GM10248 (cell line): ENCODE measurements around the gene ABHD13.

Experiments
- CTCF ChIA-PET: fragments of 300-600 bp; sonication (Branson Sonifier 250); formaldehyde crosslinking; extraction: SDS; loops from one replicate; lab custom pipeline; 2021; ENCODE audit warnings: antibody characterized with exemption; lab: Yijun Ruan, JAX
- POLR2A ChIA-PET: fragments of 350-650 bp; sonication (Branson Sonifier 250); formaldehyde crosslinking; extraction: SDS; loops from one replicate; lab custom pipeline; 2020; ENCODE audit warnings: antibody characterized with exemption; lab: Yijun Ruan, JAX
- DNase-seq: peaks from one replicate; pipeline ENCODE4 v3.0.0; 2012; ENCODE audit errors: extremely low spot score
- CTCF ChIP-seq: IDR thresholded peaks from 2 replicates; pipeline ENCODE4 v1.5.1; 2012; ENCODE audit warnings: mild to moderate bottlenecking, low read depth; ENCODE audit errors: extremely low read depth, missing control alignments, control extremely low read depth

The ABHD13 gene

GRCh38 chr13:108188260-108188659 lies 29.9 kb upstream of the ABHD13 start:
- ChIA-PET POLR2A (no interaction called here), CTCF (interaction anchor here (1.0 kb wide), 1 partner anchor 29 kb away, joined by 3 read pairs; no protein-coding TSS in a partner anchor)
- TF ChIP-seq CTCF = no peak
- no peak for DNase-seq

DNA sequence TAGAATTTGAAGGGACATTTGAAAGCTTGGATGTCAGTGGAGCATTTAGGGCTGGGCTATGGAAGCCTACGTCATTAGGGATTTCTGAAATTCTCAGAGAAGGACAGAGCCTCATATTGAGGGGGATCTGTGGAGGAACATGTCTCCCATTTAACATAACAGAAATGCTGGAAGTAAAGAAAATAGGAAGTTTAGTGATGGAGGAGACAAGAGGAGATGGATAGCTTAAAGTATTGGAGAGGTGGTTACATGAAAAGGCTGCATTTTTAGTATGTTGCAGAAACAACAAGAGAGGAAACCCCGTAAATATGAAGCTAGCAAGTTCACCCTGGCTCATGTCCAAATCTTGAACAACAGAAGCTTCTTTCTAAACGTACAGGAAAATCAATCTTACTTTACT lies 27.3 kb upstream of the ABHD13 start:
- POLR2A ChIA-PET = no interaction called here
- CTCF ChIA-PET = interaction anchor here (1.1 kb wide), 1 partner anchor 35 kb away, joined by 3 read pairs; no protein-coding TSS in a partner anchor
- TF ChIP-seq CTCF = no peak
- DNase-seq = no peak

DNA sequence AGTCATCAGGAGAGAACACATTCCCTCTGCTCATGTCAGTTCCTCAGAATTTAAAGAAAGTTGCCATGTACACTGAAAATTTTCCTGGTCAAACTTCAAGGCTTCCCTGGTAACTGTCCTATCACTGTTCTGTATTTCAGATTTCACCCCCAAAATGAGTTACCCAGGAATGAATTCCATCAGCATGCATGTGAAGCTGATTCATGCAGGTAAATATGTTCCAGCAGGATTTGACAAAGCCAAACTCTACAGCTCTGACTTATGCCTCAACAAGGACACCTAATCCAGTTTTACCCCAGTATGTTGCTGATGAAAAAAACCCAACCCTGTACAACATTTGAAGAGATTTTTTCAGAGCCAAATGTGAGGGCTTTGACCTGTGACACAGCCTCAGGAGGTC lies 24.4 kb upstream of the ABHD13 start:
- POLR2A ChIA-PET = no interaction called here
- TF ChIP-seq CTCF = no peak
- CTCF ChIA-PET = interaction anchor here (1.3 to 1.7 kb wide), 3 partner anchors 13 to 68 kb away, joined by 3 to 4 read pairs (median 3); no protein-coding TSS in a partner anchor
- no peak for DNase-seq

GRCh38 chr13:108194435-108194936 lies 23.7 kb upstream of the ABHD13 start:
- no peak for DNase-seq
- POLR2A ChIA-PET = no interaction called here
- no peak for TF ChIP-seq CTCF
- CTCF ChIA-PET = interaction anchor here (0.7 to 1.2 kb wide), 2 partner anchors 19 to 39 kb away, joined by 3 read pairs; no protein-coding TSS in a partner anchor

GRCh38 chr13:108195146-108195545 lies 23.0 kb upstream of the ABHD13 start:
- ChIA-PET POLR2A (no interaction called here), CTCF (interaction anchor here (0.7 to 1.2 kb wide), 2 partner anchors 19 to 40 kb away, joined by 3 read pairs; no protein-coding TSS in a partner anchor)
- no peak for TF ChIP-seq CTCF
- DNase-seq = no peak

DNA sequence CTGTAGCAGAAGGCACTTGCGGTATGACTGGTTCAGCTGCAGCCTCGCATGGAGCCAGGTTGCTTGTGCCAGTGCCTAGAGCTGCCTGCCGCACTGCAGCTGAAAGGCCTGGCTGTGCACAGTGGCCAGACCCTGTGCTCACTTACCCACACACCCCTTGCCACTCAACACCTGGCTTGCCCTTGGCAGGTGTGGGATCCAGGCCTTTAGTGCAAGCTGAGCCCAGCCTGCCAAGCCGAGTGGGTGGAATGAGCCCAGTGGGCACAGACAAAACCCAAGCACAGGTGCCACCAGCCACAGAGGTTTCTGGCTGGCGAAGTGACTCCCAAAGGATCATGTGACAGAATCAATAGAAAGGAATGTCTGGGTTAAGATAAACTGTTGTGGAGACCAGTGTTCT lies 22.3 kb upstream of the ABHD13 start:
- no peak for TF ChIP-seq CTCF
- ChIA-PET CTCF (interaction anchor here (1.2 kb wide), 2 partner anchors 18 to 20 kb away, joined by 3 read pairs; no protein-coding TSS in a partner anchor), POLR2A (no interaction called here)
- no peak for DNase-seq
